ENCODE measurements around the gene ZNF417. TPM values are rescaled to one million over a fixed set of nuclear protein-coding genes. Genes with fewer than 3 reads are reported as not detected.
"Not testable (repeated sequence)": the region's sequence is repeated elsewhere in the genome, so short reads cannot be mapped to it uniquely, and the experiment has no call there.

ZNF417 gene
- total and polyA plus RNA-seq, 11 donors: 3.8 to 15.6 (median 8.9) TPM

DNA sequence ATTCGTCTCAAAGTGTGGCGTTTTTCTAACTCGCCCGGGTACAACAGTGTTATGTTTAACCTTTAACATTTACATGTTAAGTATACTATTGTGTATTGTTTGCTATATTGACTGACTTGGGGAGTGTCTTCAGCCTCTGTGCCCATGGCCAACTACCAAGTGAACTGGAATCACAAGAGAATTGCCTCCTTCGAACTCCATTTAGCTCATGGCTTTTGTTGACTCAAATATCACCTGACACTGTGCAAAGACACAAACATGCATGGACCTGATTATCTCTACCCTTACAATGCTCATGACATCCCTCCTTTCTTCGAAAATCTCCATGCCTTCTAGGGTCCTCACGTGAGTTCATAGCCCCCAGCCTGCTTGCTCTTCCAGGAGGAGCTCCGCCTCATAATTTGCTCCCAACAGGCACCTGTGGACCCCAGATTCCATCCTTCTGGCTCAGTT is 28.3 kb downstream of the ZNF417 start:
- WGBS, 4 donors: 3 to 10% (median 8%) methylated on average over 8 of the region's 8 CpGs
- intact Hi-C loops (cut with DNase I): loop anchor here in 1 of 10 donors (10.0 kb wide), 1 partner anchor 143 kb away; the partner anchor contains the start of gene ZNF776
- peaks cover 0 to 27% (median 0%) of the 10 kb centered on the region in 12 donors for H3K9me3 ChIP-seq
- ATAC-seq (peak in 1 of 4 donors; percentile 4), DNase-seq (no peak)
- H3K27me3 ChIP-seq: no peaks in the 10 kb centered on the region
- H3K4me3 ChIP-seq: peak overlapping the region; percentile 25 to 91 (median 78)
- no peak for TF ChIP-seq POLR2A (IDR thresholded peaks at IDR 0.05)
- TF ChIP-seq, protein P1, sequence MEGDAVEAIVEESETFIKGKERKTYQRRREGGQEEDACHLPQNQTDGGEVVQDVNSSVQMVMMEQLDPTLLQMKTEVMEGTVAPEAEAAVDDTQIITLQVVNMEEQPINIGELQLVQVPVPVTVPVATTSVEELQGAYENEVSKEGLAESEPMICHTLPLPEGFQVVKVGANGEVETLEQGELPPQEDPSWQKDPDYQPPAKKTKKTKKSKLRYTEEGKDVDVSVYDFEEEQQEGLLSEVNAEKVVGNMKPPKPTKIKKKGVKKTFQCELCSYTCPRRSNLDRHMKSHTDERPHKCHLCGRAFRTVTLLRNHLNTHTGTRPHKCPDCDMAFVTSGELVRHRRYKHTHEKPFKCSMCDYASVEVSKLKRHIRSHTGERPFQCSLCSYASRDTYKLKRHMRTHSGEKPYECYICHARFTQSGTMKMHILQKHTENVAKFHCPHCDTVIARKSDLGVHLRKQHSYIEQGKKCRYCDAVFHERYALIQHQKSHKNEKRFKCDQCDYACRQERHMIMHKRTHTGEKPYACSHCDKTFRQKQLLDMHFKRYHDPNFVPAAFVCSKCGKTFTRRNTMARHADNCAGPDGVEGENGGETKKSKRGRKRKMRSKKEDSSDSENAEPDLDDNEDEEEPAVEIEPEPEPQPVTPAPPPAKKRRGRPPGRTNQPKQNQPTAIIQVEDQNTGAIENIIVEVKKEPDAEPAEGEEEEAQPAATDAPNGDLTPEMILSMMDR (IDR thresholded peaks at IDR 0.05): no peak
- H3K36me3 ChIP-seq: peaks cover 0 to 21% (median 7%) of the 10 kb centered on the region in 9 donors
- H3K27ac ChIP-seq: peak overlapping the region in 10 of 12 donors; percentile 58 to 84 (median 78)
- H3K4me1 ChIP-seq: peaks cover 0 to 22% (median 11%) of the 10 kb centered on the region in 12 donors

GRCh38 chr19:57887195-57887941 is 29.0 kb downstream of the ZNF417 start:
- H3K27me3 ChIP-seq: no peaks in the 10 kb centered on the region
- peaks cover 0 to 27% (median 0%) of the 10 kb centered on the region in 12 donors for H3K9me3 ChIP-seq
- TF ChIP-seq, protein P1 (IDR thresholded peaks at IDR 0.05): no peak
- TF ChIP-seq POLR2A (IDR thresholded peaks at IDR 0.05): no peak
- intact Hi-C loops (cut with DNase I): loop anchor here in 1 of 10 donors (10.0 kb wide), 1 partner anchor 143 kb away; the partner anchor contains the start of gene ZNF776
- peak overlapping the region in 5 of 12 donors; percentile 4 to 84 (median 77) for H3K27ac ChIP-seq
- no peak for ATAC-seq
- 18 to 27% (median 22%) methylated on average over 6 of the region's 6 CpGs for WGBS, 4 donors
- no peak for DNase-seq
- H3K4me1 ChIP-seq: peaks cover 0 to 22% (median 11%) of the 10 kb centered on the region in 12 donors
- H3K4me3 ChIP-seq: peak overlapping the region in 11 of 12 donors; percentile 66 to 91 (median 79)
- peaks cover 0 to 24% (median 8%) of the 10 kb centered on the region in 9 donors for H3K36me3 ChIP-seq

- 42 to 60% (median 50%) methylated on average over 3 of the region's 3 CpGs for WGBS, 4 donors
- peaks cover 0 to 27% (median 0%) of the 10 kb centered on the region in 12 donors for H3K9me3 ChIP-seq
- ATAC-seq: no peak
These were observed 30.3 kb downstream of the ZNF417 start for GRCh38 chr19:57886046-57886445.

DNA sequence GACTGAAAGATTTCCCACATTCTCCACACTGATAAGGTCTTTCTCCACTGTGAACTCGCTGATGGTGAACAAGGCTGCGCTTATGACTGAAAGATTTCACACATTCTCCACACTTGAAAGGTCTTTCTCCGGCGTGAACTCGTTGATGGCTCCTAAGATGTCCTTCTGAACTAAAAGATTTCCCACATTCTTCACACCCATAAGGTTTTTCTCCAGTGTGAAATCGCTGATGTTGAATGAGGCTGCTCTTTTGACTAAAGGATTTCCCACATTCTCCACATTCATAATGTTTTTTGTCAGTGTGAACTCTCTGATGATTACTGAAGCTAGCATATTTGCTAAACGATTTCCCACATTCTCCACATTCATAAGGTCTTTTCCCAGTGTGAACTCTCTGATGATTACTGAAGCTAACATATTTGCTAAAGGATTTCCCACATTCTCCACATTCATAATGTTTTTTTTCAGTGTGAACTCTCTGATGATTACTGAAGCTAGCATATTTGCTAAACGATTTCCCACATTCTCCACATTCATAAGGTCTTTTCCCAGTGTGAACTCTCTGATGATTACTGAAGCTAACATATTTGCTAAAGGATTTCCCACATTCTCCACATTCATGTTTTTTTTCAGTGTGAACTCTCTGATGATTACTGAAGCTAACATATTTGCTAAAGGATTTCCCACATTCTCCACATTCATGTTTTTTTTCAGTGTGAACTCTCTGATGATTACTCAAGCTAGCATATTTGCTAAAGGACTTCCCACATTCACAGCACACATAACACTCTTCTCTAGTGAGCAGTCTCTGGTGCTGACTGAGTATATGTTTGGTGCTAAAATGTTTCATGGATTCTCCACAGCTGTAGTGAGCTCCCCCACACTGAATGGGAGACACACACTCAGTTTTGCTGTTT is 42.3 kb downstream of the ZNF417 start:
- H3K4me1 ChIP-seq; H3K4me3 ChIP-seq; intact Hi-C loops (cut with DNase I); DNase-seq; H3K27ac ChIP-seq; ATAC-seq; H3K27me3 ChIP-seq: not testable (repeated sequence)
- Histone ChIP-seq H3K36me3 (peaks cover 0 to 64% (median 8%) of the 10 kb centered on the region in 9 donors), H3K9me3 (peaks cover 0 to 94% (median 55%) of the 10 kb centered on the region in 12 donors)
- 92 to 94% (median 93%) methylated on average over 8 of the region's 8 CpGs for WGBS, 4 donors

More at GRCh38 chr19:57886046-57886445, 30.3 kb downstream of the ZNF417 start:
- DNase-seq: no peak
- no peaks in the 10 kb centered on the region for H3K27me3 ChIP-seq
- H3K36me3 ChIP-seq: peaks cover 0 to 24% (median 8%) of the 10 kb centered on the region in 9 donors
- peak overlapping the region in 2 of 12 donors; percentile 3 to 28 for H3K27ac ChIP-seq
- intact Hi-C loops (cut with DNase I): loop anchor here in 1 of 10 donors (10.0 kb wide), 1 partner anchor 141 kb away; the partner anchor contains the start of gene ZNF776
- TF ChIP-seq, protein P1 (IDR thresholded peaks at IDR 0.05): no peak
- no peak for TF ChIP-seq POLR2A (IDR thresholded peaks at IDR 0.05)
- H3K4me1 ChIP-seq: peaks cover 0 to 22% (median 11%) of the 10 kb centered on the region in 12 donors
- H3K4me3 ChIP-seq: no peak overlapping the region
